Measurements from ENCODE around the gene MMP17.

DNA sequence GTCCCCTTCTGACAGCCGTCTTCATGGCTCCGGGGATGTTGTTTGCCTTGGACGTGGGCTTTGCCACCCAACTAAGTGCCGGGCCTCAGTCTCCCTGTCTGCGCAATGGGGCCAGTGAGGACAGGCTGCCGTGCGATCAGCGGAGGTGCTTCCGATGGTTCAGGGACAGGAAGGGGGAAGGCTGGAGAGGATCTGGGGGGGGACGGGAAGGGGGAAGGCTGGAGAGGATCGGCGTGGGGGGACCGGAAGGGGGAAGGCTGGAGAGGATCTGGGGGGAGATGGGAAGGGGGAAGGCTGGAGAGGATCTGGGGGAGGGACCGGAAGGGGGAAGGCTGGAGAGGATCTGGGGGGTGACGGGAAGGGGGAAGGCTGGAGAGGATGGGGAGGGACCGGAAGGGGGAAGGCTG, 3.4 kb downstream of the MMP17 start:
- TF ChIP-seq, protein P1, sequence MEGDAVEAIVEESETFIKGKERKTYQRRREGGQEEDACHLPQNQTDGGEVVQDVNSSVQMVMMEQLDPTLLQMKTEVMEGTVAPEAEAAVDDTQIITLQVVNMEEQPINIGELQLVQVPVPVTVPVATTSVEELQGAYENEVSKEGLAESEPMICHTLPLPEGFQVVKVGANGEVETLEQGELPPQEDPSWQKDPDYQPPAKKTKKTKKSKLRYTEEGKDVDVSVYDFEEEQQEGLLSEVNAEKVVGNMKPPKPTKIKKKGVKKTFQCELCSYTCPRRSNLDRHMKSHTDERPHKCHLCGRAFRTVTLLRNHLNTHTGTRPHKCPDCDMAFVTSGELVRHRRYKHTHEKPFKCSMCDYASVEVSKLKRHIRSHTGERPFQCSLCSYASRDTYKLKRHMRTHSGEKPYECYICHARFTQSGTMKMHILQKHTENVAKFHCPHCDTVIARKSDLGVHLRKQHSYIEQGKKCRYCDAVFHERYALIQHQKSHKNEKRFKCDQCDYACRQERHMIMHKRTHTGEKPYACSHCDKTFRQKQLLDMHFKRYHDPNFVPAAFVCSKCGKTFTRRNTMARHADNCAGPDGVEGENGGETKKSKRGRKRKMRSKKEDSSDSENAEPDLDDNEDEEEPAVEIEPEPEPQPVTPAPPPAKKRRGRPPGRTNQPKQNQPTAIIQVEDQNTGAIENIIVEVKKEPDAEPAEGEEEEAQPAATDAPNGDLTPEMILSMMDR (IDR thresholded peaks at IDR 0.05): no peak
- TF ChIP-seq MEF2A (IDR thresholded peaks at IDR 0.05; ENCODE audit: borderline replicate concordance, low read depth) (no peak), EZH2phosphoT487 (IDR thresholded peaks at IDR 0.05; ENCODE audit: borderline replicate concordance, low read depth) (no peak), NFIC (IDR thresholded peaks at IDR 0.05; ENCODE audit: borderline replicate concordance) (no peak), TAF1 (IDR thresholded peaks at IDR 0.05; ENCODE audit: borderline replicate concordance, low read depth, low read length) (no peak), RFX5 (IDR thresholded peaks at IDR 0.05; ENCODE audit: low read length) (no peak), TEAD4 (IDR thresholded peaks at IDR 0.05; ENCODE audit: borderline replicate concordance, insufficient read depth) (no peak), GABPA (IDR thresholded peaks at IDR 0.05; ENCODE audit: low read depth) (peak; percentile 61; the same call in 1 of the 2 replicates), CHD2 (IDR thresholded peaks at IDR 0.05; ENCODE audit: low read length, partially characterized antibody) (no peak), JUND (IDR thresholded peaks at IDR 0.05) (no peak)
- TF ChIP-seq, protein P2, sequence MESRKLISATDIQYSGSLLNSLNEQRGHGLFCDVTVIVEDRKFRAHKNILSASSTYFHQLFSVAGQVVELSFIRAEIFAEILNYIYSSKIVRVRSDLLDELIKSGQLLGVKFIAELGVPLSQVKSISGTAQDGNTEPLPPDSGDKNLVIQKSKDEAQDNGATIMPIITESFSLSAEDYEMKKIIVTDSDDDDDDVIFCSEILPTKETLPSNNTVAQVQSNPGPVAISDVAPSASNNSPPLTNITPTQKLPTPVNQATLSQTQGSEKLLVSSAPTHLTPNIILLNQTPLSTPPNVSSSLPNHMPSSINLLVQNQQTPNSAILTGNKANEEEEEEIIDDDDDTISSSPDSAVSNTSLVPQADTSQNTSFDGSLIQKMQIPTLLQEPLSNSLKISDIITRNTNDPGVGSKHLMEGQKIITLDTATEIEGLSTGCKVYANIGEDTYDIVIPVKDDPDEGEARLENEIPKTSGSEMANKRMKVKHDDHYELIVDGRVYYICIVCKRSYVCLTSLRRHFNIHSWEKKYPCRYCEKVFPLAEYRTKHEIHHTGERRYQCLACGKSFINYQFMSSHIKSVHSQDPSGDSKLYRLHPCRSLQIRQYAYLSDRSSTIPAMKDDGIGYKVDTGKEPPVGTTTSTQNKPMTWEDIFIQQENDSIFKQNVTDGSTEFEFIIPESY (IDR thresholded peaks at IDR 0.05; ENCODE audit: borderline replicate concordance, low read depth): no peak
